Stimulated activated naive CD8-positive, alpha-beta T cell treated with anti-CD3 and anti-CD28 coated beads, Interleukin-15, Interleukin-2, amounts not matched to agents 100 ng/mL and 50 ng/mL, for 24 hours (primary cell): Measurements from ENCODE around the gene ANAPC1.
"Not testable (repeated sequence)": the region's sequence is repeated elsewhere in the genome, so short reads cannot be mapped to it uniquely, and the experiment has no call there.

Source experiments
- H3K27ac Mint-ChIP-seq: one replicate; pipeline ENCODE4 v1.8.0; 2021; ENCODE audit warnings: mild to moderate bottlenecking, mixed read lengths
- H3K27me3 Mint-ChIP-seq: one replicate; pipeline ENCODE4 v1.8.0; 2021; ENCODE audit warnings: mixed read lengths
- H3K36me3 Mint-ChIP-seq: one replicate; pipeline ENCODE4 v1.8.0; 2021; ENCODE audit warnings: low read depth, mixed read lengths
- H3K4me1 Mint-ChIP-seq: one replicate; pipeline ENCODE4 v1.8.0; 2021; ENCODE audit warnings: low read depth, mixed read lengths
- H3K4me3 Mint-ChIP-seq: one replicate; pipeline ENCODE4 v1.8.0; 2021; ENCODE audit warnings: mild to moderate bottlenecking, mixed read lengths
- H3K9me3 Mint-ChIP-seq: one replicate; pipeline ENCODE4 v1.8.0; 2021; ENCODE audit warnings: mixed read lengths

ANAPC1 gene

GRCh38 chr2:111747410-111748115 lies 136.4 kb downstream of the ANAPC1 start:
- not testable (repeated sequence) for H3K27ac Mint-ChIP-seq, H3K4me3 Mint-ChIP-seq, H3K4me1 Mint-ChIP-seq, H3K27me3 Mint-ChIP-seq, H3K9me3 Mint-ChIP-seq, H3K36me3 Mint-ChIP-seq

GRCh38 chr2:111744751-111745150 lies 139.2 kb downstream of the ANAPC1 start:
- not testable (repeated sequence) for H3K4me3 Mint-ChIP-seq, H3K27me3 Mint-ChIP-seq, H3K9me3 Mint-ChIP-seq, H3K4me1 Mint-ChIP-seq, H3K36me3 Mint-ChIP-seq, H3K27ac Mint-ChIP-seq

GRCh38 chr2:111741517-111741916 lies 142.5 kb downstream of the ANAPC1 start:
- H3K27ac Mint-ChIP-seq, H3K4me1 Mint-ChIP-seq, H3K27me3 Mint-ChIP-seq, H3K36me3 Mint-ChIP-seq, H3K9me3 Mint-ChIP-seq, H3K4me3 Mint-ChIP-seq: not testable (repeated sequence)

- H3K36me3 Mint-ChIP-seq, H3K4me1 Mint-ChIP-seq, H3K4me3 Mint-ChIP-seq, H3K27ac Mint-ChIP-seq, H3K9me3 Mint-ChIP-seq, H3K27me3 Mint-ChIP-seq: not testable (repeated sequence)
These were observed 147.9 kb downstream of the ANAPC1 start for GRCh38 chr2:111735838-111736721.

- not testable (repeated sequence) for H3K4me1 Mint-ChIP-seq, H3K9me3 Mint-ChIP-seq, H3K36me3 Mint-ChIP-seq, H3K27me3 Mint-ChIP-seq, H3K27ac Mint-ChIP-seq, H3K4me3 Mint-ChIP-seq
These were observed 148.6 kb downstream of the ANAPC1 start for GRCh38 chr2:111735420-111735819.

- H3K4me3 Mint-ChIP-seq, H3K27ac Mint-ChIP-seq: not testable (repeated sequence)
These were observed 154.1 kb downstream of the ANAPC1 start for GRCh38 chr2:111729812-111730458.

GRCh38 chr2:111727611-111728110 lies 156.3 kb downstream of the ANAPC1 start:
- not testable (repeated sequence) for H3K36me3 Mint-ChIP-seq, H3K27ac Mint-ChIP-seq, H3K9me3 Mint-ChIP-seq, H3K27me3 Mint-ChIP-seq, H3K4me3 Mint-ChIP-seq, H3K4me1 Mint-ChIP-seq

More at GRCh38 chr2:111729812-111730458, 154.1 kb downstream of the ANAPC1 start:
- not testable (repeated sequence) for H3K9me3 Mint-ChIP-seq, H3K27me3 Mint-ChIP-seq, H3K4me1 Mint-ChIP-seq, H3K36me3 Mint-ChIP-seq

- not testable (repeated sequence) for H3K27me3 Mint-ChIP-seq, H3K9me3 Mint-ChIP-seq, H3K36me3 Mint-ChIP-seq, H3K27ac Mint-ChIP-seq, H3K4me3 Mint-ChIP-seq, H3K4me1 Mint-ChIP-seq
These were observed 158.3 kb downstream of the ANAPC1 start for GRCh38 chr2:111725742-111726141.

- not testable (repeated sequence) for H3K27ac Mint-ChIP-seq, H3K36me3 Mint-ChIP-seq, H3K27me3 Mint-ChIP-seq, H3K4me1 Mint-ChIP-seq, H3K9me3 Mint-ChIP-seq, H3K4me3 Mint-ChIP-seq
These were observed 164.4 kb downstream of the ANAPC1 start for GRCh38 chr2:111719610-111720009.
